C4-2B (cell line): ENCODE data around the gene SLC7A6OS.

Experiments used
- CTCF ChIP-seq: fragments of 450-650 bp; conservative IDR thresholded peaks from 2 replicates; pipeline ENCODE4 v1.5.1; 2017; ENCODE audit warnings: mild to moderate bottlenecking
- ZFX ChIP-seq: fragments of 450-650 bp; IDR thresholded peaks from 2 replicates; pipeline ENCODE4 v1.6.1; 2017

DNA sequence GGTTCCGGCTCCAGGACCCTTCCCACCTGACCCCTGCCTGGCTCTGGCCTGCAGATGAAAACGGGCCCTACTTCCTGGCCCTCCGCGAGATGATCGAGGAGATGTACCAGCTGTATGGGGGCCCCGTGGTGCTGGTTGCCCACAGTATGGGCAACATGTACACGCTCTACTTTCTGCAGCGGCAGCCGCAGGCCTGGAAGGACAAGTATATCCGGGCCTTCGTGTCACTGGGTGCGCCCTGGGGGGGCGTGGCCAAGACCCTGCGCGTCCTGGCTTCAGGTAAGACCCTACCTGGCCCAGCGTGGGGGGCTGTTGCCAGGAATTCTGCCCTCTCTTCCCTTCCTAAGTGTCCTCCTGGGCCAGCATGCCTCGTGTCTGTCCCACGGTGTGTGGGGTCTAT lies 55.0 kb downstream of the SLC7A6OS start:
- TF ChIP-seq CTCF, result no peak
- no peak for TF ChIP-seq ZFX
